SK-N-MC (cell line): ENCODE measurements around the gene ARPC2.
"Not testable (repeated sequence)": the region's sequence is repeated elsewhere in the genome, so short reads cannot be mapped to it uniquely, and the experiment has no call there.

Experiments
- DNase-seq: peaks from one replicate; pipeline ENCODE4 v3.0.0-alpha.2; 2011; ENCODE audit warnings: low read depth, low spot score
- H3K27ac ChIP-seq: fragments of 200-600 bp; sonication (generic); 2 replicates; pipeline ENCODE4 v1.5.1; 2016; ENCODE audit warnings: mixed run types
- H3K36me3 ChIP-seq: fragments of 200-600 bp; sonication (generic); 2 replicates; pipeline ENCODE4 v1.6.1; 2017; ENCODE audit warnings: antibody characterized with exemption, low read length, mixed read lengths; ENCODE audit not compliant: insufficient read depth
- H3K4me3 ChIP-seq: fragments of 200-600 bp; sonication (generic); 2 replicates; pipeline ENCODE4 v1.5.1; 2016
- H3K9ac ChIP-seq: fragments of 200-600 bp; sonication (generic); 2 replicates; pipeline ENCODE4 v1.8.0; 2017; ENCODE audit warnings: mixed run types, mixed read lengths; ENCODE audit not compliant: insufficient read length
- H3K9me3 ChIP-seq: fragments of 200-600 bp; sonication (generic); 2 replicates; pipeline ENCODE4 v1.6.1; 2017; ENCODE audit warnings: low read depth, mild to moderate bottlenecking, antibody characterized with exemption, low read length, moderate library complexity, mixed read lengths
- EZH2 ChIP-seq: fragments of 200-600 bp; sonication (generic); IDR thresholded peaks from one replicate; pipeline ENCODE4 v1.6.1; 2017; ENCODE audit warnings: antibody characterized with exemption
- FOXP2 ChIP-seq: optimal IDR thresholded peaks from 2 replicates; pipeline ENCODE3; 2011; ENCODE audit warnings: mild to moderate bottlenecking, moderate library complexity; ENCODE audit not compliant: insufficient read depth; ENCODE audit errors: extremely low read length, control extremely low read depth
- POLR2AphosphoS5 ChIP-seq: IDR thresholded peaks from 2 replicates; pipeline ENCODE4 v1.6.1; 2012; ENCODE audit warnings: mild to moderate bottlenecking, low read depth, low read length, borderline replicate concordance

Gene ARPC2

DNA sequence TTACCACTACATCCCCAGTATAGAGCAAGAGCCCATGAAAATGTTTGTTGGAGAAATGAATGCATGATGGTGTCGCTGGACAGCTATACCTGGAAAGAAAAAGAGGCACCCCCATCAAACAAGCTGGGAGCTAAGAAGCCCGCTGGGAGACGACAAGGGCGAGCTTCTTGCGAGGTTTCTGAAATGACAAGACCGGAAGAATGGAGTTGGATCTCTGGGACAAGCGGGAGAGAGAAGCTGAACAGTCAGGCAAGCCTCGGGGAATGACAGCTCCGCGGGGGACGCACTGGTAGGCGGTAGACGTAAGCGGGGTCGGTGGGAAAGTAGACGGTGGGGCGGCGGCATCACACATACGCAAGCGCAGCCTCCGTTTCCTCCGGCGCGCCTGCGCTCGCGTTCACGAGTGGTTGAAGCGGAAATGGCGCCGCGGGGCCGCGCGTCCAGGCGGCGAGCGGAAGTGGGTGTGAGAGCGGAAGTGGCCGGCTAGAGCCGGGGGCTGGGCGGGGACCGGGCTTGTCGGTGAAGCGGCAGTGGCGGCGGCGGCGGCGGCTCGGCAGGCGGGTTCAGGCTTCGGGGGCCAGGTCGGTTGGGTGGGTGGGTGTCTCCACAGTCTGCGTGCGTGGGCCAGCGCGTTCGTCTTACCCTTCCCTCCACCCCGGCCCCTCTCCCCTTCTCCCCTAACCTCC lies at the start of gene ARPC2:
TSS of gene ARPC2 (plus strand) at position 516 of the 686 bp plus-strand sequence. CDS start 282 bp downstream, outside the sequence.
- Histone ChIP-seq H3K9ac (peak within 1 kb of the TSS; percentile 86), H3K9me3 (no peaks in the 10 kb centered on the region), H3K4me3 (peak within 1 kb of the TSS; percentile 89), H3K27ac (peak within 1 kb of the TSS; percentile 84), H3K36me3 (0 out of 2 replicates have a peak, but pooled peaks cover 6% of the 10 kb centered on the region)
- DNase-seq: peak; percentile 58
- TF ChIP-seq EZH2 (no peak), FOXP2 (no peak), POLR2AphosphoS5 (peak; percentile 74)

DNA sequence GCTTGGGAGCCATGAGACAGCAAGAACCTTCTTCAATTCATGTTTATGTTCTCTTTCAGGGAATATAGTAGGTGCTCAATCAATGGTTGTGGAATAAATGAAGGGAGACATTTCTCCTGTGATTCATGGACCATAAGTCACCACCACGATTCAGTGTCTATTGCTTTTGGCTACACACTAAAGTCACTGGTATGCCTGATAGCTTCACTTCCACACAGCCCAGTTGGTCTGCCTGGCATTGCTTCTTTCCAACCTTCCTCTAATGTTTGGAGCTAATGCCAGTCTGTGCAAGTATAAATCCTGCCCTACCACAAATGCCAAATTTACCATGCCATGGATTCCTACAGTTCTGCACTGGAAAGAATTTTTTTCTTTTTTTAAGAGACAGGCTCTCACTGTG lies 49.0 kb upstream of the ARPC2 start:
- Histone ChIP-seq H3K4me3 (no peak overlapping the region), H3K27ac (no peak overlapping the region), H3K36me3 (no peaks in the 10 kb centered on the region), H3K9ac (no peak overlapping the region), H3K9me3 (no peaks in the 10 kb centered on the region)
- no peak for DNase-seq
- TF ChIP-seq FOXP2: no peak
- no peak for TF ChIP-seq POLR2AphosphoS5
- TF ChIP-seq EZH2: no peak

DNA sequence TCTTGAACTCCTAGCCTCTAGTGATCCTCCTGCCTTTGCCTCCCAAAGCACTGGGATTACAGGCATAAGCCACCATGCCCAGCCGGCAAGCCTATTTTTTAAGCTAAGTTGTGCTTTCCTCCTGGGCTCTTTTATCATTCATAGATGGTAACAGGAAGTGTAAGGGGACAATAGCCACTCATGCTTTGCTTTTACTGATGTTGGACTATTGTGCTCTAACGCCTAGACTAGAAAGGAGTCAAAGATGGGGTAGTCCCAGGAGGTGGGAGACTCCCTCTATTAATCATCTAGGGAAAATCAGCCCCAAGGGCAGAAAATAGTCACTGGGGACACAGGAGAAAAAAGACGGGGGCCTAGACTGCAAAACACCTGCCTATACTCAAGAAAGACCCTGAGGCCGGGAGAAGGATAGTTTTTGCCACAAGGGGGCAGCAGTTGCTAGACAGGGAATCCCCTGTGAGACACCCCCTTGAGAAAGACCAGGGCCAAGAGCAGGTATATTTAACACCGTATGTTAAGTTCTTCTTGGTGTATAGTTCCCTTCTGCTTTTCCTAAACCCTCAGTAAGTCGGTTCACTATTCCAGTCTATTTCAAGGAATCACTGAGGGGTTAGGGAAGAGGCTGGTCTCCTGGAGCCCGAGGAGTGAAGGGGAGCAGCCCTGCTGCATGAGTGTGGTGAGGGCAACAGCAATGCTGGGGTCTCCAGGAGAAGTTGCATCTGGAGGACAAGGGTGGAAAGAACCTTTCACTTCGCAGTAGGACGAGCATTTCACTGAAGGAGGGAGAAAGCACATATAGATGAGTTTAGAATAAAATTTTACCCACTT lies 48.1 kb upstream of the ARPC2 start:
- Histone ChIP-seq H3K27ac (no peak overlapping the region), H3K36me3 (no peaks in the 10 kb centered on the region), H3K4me3 (no peak overlapping the region), H3K9ac (no peak overlapping the region), H3K9me3 (no peaks in the 10 kb centered on the region)
- TF ChIP-seq EZH2 (no peak), FOXP2 (no peak), POLR2AphosphoS5 (no peak)
- DNase-seq: peak; percentile 37

DNA sequence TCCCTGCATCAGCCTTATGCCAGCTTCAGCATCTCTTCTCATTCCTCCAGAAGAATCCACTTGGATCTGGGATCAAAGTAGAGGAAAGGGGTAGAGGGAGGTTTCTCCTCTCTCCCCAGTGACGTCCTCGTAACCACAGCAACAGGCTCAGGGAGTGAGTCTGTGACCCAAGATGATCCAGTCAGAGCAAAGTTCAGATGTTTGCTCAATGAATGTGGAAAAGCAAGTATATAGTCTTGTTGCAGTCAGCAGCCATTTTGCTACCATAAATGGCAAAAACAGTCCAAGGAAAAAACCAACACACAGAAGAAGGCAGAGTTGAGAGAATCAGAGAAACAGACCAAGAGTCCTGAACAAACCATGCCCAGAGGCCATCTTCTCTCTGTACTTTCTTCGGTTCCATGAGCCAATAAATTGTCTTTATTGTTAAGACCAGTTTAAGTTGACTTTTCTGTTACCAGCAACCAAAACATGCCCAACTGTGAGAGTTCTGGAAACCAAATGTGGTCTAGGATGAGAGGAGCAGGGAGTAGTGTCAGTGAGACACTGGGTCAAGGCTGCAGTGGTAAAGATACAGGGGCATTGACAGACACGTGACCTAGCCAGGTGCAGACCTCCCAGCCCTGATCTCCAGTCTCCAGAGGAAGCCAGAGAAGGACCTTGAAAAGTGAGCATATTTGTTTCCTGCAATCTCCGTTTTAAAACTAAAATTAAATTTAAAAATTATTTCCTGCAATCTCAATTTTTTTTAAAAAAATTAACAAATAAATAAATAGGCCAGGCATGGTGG lies 47.0 kb upstream of the ARPC2 start:
- no peak for DNase-seq
- H3K9me3 ChIP-seq: no peaks in the 10 kb centered on the region
- H3K4me3 ChIP-seq: no peak overlapping the region
- H3K9ac ChIP-seq: no peak overlapping the region
- H3K36me3 ChIP-seq: no peaks in the 10 kb centered on the region
- no peak for TF ChIP-seq FOXP2
- TF ChIP-seq POLR2AphosphoS5: no peak
- TF ChIP-seq EZH2: no peak
- H3K27ac ChIP-seq: no peak overlapping the region

DNA sequence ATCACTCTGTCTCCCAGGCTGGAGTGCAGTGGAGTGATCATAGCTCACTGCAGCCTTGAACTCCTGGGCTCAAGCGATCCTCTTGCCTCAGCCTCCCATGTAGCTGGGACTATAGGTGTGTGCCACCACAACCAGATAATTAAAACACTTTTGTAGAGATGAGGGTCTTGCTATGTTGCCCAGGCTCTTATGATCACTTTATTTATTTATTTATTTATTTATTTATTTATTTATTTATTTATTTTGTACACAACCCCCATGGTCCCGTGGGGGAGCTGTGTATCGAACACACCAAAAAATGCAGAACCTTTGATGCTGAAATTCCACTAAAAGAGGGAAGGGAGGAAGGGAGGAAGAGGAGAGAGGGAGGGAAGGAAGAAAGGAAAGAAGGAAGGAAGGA lies 45.2 kb upstream of the ARPC2 start:
- H3K9me3 ChIP-seq, H3K36me3 ChIP-seq, H3K27ac ChIP-seq: not testable (repeated sequence)

DNA sequence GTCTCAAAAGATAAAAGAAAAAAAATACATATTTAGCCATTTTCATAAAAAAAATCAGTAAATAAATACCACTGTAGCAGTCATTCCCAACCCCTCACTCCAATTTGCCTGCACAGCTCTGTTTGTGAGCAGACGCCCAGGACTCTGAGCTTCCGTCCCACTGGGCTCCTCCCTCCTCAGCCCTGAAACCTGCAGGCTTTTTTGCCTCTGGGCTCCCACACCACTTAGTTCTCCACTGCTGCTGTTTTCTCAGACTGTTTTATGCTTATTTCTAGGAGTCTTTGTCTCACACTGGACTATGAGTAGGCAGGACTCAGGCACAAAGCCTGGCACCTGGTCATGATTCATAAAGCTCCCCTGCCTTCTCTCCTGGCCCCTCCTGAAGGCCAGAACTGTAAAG lies 44.1 kb upstream of the ARPC2 start:
- Histone ChIP-seq H3K9ac (no peak overlapping the region), H3K36me3 (no peaks in the 10 kb centered on the region), H3K9me3 (no peaks in the 10 kb centered on the region), H3K27ac (no peak overlapping the region), H3K4me3 (no peak overlapping the region)
- no peak for DNase-seq
- no peak for TF ChIP-seq POLR2AphosphoS5

More for the DNA sequence above, 45.2 kb upstream of the ARPC2 start:
- not testable (repeated sequence) for DNase-seq, H3K4me3 ChIP-seq, H3K9ac ChIP-seq

DNA sequence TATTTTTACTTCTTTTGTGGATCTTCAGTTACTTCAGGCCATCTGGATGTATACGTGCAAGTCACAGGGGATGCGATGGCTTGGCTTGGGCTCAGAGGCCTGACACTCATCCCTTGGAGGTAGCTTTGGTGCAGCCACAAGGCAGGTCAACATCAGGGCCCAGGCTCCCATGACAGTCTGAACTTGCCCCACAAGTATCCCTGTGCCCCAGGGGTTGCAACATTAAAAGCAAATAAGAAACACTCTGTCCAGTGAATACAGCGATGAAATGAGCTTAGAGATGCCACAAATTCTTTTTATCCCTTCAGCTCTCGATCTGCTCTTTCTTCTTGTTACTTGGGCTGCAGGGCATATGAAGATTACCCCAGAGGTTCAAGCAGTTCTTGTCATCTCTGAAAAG lies 37.2 kb upstream of the ARPC2 start:
- DNase-seq: no peak
- no peak overlapping the region for H3K9ac ChIP-seq
- no peak overlapping the region for H3K4me3 ChIP-seq
- no peak overlapping the region for H3K27ac ChIP-seq
- no peak for TF ChIP-seq EZH2
- no peak for TF ChIP-seq POLR2AphosphoS5
- no peak for TF ChIP-seq FOXP2
- H3K36me3 ChIP-seq: no peaks in the 10 kb centered on the region
- no peaks in the 10 kb centered on the region for H3K9me3 ChIP-seq

DNA sequence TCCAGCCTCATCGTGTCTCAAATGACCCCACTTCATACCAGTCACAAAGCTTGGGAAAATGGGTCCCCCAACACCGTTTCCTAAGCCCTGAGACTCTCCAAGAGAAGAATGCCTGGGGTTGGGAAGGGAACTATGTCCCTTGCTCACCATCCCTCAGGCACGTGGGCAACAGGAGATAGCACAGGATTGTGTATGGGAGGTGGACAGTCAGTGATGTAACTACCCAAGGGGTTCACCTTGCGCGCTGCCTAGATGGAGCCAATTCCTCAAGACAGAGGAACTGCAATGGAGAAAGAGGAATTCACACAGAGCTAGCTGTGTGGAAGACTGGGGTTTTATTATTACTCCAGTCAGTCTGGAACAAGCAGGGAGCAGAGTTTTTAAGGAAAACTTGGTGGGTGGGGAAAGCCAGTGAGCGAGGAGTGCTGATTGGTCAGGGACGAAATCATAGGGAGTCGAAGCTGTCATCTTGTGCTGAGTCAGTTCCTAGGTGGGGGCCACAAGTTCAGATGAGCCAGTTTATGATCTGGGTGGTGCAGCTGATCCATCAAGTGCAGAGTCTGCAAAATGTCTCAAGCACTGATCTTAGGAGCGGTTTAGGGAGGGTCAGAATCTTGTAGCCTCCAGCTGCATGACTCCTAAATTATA lies 36.4 kb upstream of the ARPC2 start:
- Histone ChIP-seq H3K4me3 (peak overlapping the region; percentile 37; the same call in 1 of the 2 replicates), H3K9me3 (no peaks in the 10 kb centered on the region), H3K9ac (no peak overlapping the region), H3K27ac (no peak overlapping the region), H3K36me3 (no peaks in the 10 kb centered on the region)
- no peak for TF ChIP-seq EZH2
- TF ChIP-seq FOXP2: no peak
- no peak for TF ChIP-seq POLR2AphosphoS5
- DNase-seq: no peak

DNA sequence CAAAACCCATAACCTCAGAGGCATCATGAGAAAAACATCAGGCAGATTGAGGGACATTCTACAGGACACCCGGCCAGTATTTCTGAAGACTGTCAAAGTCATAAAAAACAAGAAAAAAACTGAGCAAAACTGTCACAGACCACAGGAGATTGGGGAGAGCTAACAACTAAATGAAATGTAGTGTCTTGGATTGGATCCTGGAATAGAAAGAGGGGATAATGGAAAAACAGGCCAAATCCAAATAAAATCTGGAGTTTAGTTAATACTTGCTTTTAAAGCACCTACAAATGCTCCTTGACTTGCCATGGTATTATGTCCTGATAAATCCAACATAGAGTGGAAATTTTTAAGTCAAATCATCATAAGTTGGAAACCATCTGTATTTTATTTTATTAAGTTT lies 32.7 kb upstream of the ARPC2 start:
- Histone ChIP-seq H3K9me3 (no peaks in the 10 kb centered on the region), H3K36me3 (no peaks in the 10 kb centered on the region), H3K27ac (no peak overlapping the region), H3K9ac (no peak overlapping the region), H3K4me3 (no peak overlapping the region)
- no peak for DNase-seq
- TF ChIP-seq POLR2AphosphoS5: no peak
- TF ChIP-seq FOXP2: no peak
- no peak for TF ChIP-seq EZH2
